Neutrophil (primary cell): ENCODE measurements around the gene ZNF709.

Experiments
- H3K27ac ChIP-seq: fragments of 200-600 bp; sonication (generic); 2 replicates; pipeline ENCODE4 v1.5.1; 2016; ENCODE audit warnings: mild to moderate bottlenecking, moderate library complexity
- H3K27me3 ChIP-seq: fragments of 200-600 bp; sonication (generic); 2 replicates; pipeline ENCODE4 v1.6.0; 2016; ENCODE audit warnings: mild to moderate bottlenecking
- H3K36me3 ChIP-seq: fragments of 200-600 bp; sonication (generic); 2 replicates; pipeline ENCODE4 v1.5.1; 2017
- H3K4me1 ChIP-seq, 2 experiments: fragments of 200-600 bp in 1 of 2; sonication (generic) in 1 of 2; 1 replicate in 1 of 2; 2 replicates in 1 of 2; pipeline versions ENCODE4 v1.5.1 to v1.6.1; 2013 to 2016; ENCODE audit warnings: low read depth in 1 of 2, low read length in 1 of 2, mild to moderate bottlenecking in 1 of 2, moderate library complexity in 1 of 2; ENCODE audit not compliant: control insufficient read depth in 1 of 2, insufficient read depth in 1 of 2
- H3K4me3 ChIP-seq, 2 experiments: fragments of 200-600 bp in 1 of 2; sonication (generic) in 1 of 2; 1 replicate in 1 of 2; 2 replicates in 1 of 2; pipeline ENCODE4 v1.5.1; 2013 to 2016; ENCODE audit warnings: low read depth in 1 of 2, low read length in 1 of 2, mild to moderate bottlenecking in 1 of 2, moderate library complexity in 1 of 2
- H3K9me3 ChIP-seq: fragments of 200-600 bp; sonication (generic); 2 replicates; pipeline ENCODE4 v1.5.1; 2016
- CTCF ChIP-seq: fragments of 200-600 bp; sonication (generic); IDR thresholded peaks from 2 replicates; pipeline ENCODE4 v1.5.1; 2016; ENCODE audit warnings: antibody characterized with exemption

The ZNF709 gene

GRCh38 chr19:12411893-12412292 lies 72.7 kb downstream of the ZNF709 start:
- no peaks in the 10 kb centered on the region for H3K36me3 ChIP-seq
- peaks cover 2% of the 10 kb centered on the region for H3K9me3 ChIP-seq
- no peaks in the 10 kb centered on the region for H3K27me3 ChIP-seq
- TF ChIP-seq CTCF = no peak
- no peak overlapping the region for H3K4me3 ChIP-seq
- H3K4me1 ChIP-seq = no peaks in the 10 kb centered on the region
- no peak overlapping the region for H3K27ac ChIP-seq
